Measurements from ENCODE around the gene IFT81.
"Not testable (repeated sequence)": the region's sequence is repeated elsewhere in the genome, so short reads cannot be mapped to it uniquely, and the experiment has no call there.

Gene IFT81

GRCh38 chr12:110203546-110203945, 79.4 kb downstream of the IFT81 start:
- FAIRE-seq = no peak
- no peak for DNase-seq (ENCODE audit: low spot score)

- no peak for DNase-seq (ENCODE audit: low spot score)
Observed at GRCh38 chr12:110205931-110206330, 81.8 kb downstream of the IFT81 start.

GRCh38 chr12:110211639-110212536, 87.7 kb downstream of the IFT81 start:
- peak; percentile 53 for FAIRE-seq
- DNase-seq (ENCODE audit: low spot score) = peak; percentile 48

More at GRCh38 chr12:110205931-110206330, 81.8 kb downstream of the IFT81 start:
- FAIRE-seq = no peak

GRCh38 chr12:110217996-110218674, 94.0 kb downstream of the IFT81 start:
- FAIRE-seq (no peak), DNase-seq (ENCODE audit: low spot score) (no peak)

- no peak for FAIRE-seq
- no peak for DNase-seq (ENCODE audit: low spot score)
Observed at GRCh38 chr12:110222027-110222426, 97.9 kb downstream of the IFT81 start.

GRCh38 chr12:110222433-110222832, 98.3 kb downstream of the IFT81 start:
- no peak for DNase-seq (ENCODE audit: low spot score)

GRCh38 chr12:110223777-110224378, 99.7 kb downstream of the IFT81 start:
- peak; percentile 47 for DNase-seq (ENCODE audit: low spot score)
- FAIRE-seq = no peak

More at GRCh38 chr12:110222433-110222832, 98.3 kb downstream of the IFT81 start:
- no peak for FAIRE-seq

- FAIRE-seq (peak; percentile 66), DNase-seq (ENCODE audit: low spot score) (peak; percentile 22)
Observed at GRCh38 chr12:110224379-110225304, 100.5 kb downstream of the IFT81 start.

GRCh38 chr12:110227138-110227537, 103.0 kb downstream of the IFT81 start:
- DNase-seq (ENCODE audit: low spot score) = no peak
- FAIRE-seq = no peak

GRCh38 chr12:110228348-110228747, 104.2 kb downstream of the IFT81 start:
- DNase-seq (ENCODE audit: low spot score); FAIRE-seq: not testable (repeated sequence)

- FAIRE-seq (no peak), DNase-seq (ENCODE audit: low spot score) (no peak)
Observed at GRCh38 chr12:110228756-110229155, 104.6 kb downstream of the IFT81 start.

GRCh38 chr12:110229409-110229808, 105.3 kb downstream of the IFT81 start:
- no peak for FAIRE-seq
- no peak for DNase-seq (ENCODE audit: low spot score)

GRCh38 chr12:110230655-110231054, 106.5 kb downstream of the IFT81 start:
- DNase-seq (ENCODE audit: low spot score) = no peak
- FAIRE-seq = no peak

- FAIRE-seq = no peak
Observed at GRCh38 chr12:110233212-110233903, 109.2 kb downstream of the IFT81 start.

GRCh38 chr12:110234331-110234751, 110.2 kb downstream of the IFT81 start:
- DNase-seq (ENCODE audit: low spot score) (no peak), FAIRE-seq (no peak)

More at GRCh38 chr12:110233212-110233903, 109.2 kb downstream of the IFT81 start:
- no peak for DNase-seq (ENCODE audit: low spot score)

- FAIRE-seq (no peak), DNase-seq (ENCODE audit: low spot score) (no peak)
Observed at GRCh38 chr12:110234755-110235154, 110.6 kb downstream of the IFT81 start.

- DNase-seq (ENCODE audit: low spot score) (no peak), FAIRE-seq (no peak)
Observed at GRCh38 chr12:110235383-110235782, 111.2 kb downstream of the IFT81 start.

- DNase-seq (ENCODE audit: low spot score) (no peak), FAIRE-seq (no peak)
Observed at GRCh38 chr12:110243227-110243626, 119.1 kb downstream of the IFT81 start.

- DNase-seq (ENCODE audit: low spot score) = no peak
- FAIRE-seq = no peak
Observed at GRCh38 chr12:110244372-110244771, 120.2 kb downstream of the IFT81 start.

GRCh38 chr12:110244829-110245228, 120.7 kb downstream of the IFT81 start:
- FAIRE-seq (no peak), DNase-seq (ENCODE audit: low spot score) (no peak)
